Thyroid gland (tissue), 4 donors: ENCODE results near the gene DLL1.
"Not testable (repeated sequence)": the region's sequence is repeated elsewhere in the genome, so short reads cannot be mapped to it uniquely, and the experiment has no call there.

ENCODE experiments used
- POLR2A ChIP-seq, 2 donors: fragments of 450-650 bp; IDR thresholded peaks; one replicate each; pipeline ENCODE4 v1.6.1; 2017; ENCODE audit warnings: antibody characterized with exemption in 2 of 2, mild to moderate bottlenecking in 2 of 2, moderate library complexity in 1 of 2
- TF ChIP-seq, protein P1 (sequence below), 6 experiments: fragments of 200-600 bp in 3 of 6; fragments of 450-650 bp in 3 of 6; sonication (generic) in 3 of 6; IDR thresholded peaks; one replicate each; pipeline ENCODE4 v1.5.1; 2016 to 2019; ENCODE audit warnings: antibody characterized with exemption in 6 of 6, mild to moderate bottlenecking in 2 of 6, inconsistent platforms in 1 of 6, moderate library complexity in 1 of 6

DNA sequence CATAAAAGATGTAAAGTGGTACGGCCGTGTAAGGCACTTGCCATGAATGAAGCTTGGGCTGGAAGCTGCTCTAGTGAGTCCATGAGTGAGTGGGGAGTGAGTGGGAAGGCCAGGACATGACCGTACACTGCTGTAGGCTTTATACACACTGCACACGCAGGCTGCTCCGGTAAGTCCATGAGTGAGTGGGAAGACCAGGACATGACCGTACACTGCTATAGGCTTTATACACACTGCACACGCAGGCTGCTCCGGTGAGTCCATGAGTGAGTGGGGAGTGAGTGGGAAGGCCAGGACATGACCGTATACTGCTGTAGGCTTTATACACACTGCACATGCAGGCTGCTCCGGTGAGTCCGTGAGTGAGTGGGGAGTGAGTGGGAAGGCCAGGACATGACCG is 26.2 kb downstream of the DLL1 start:
- TF ChIP-seq POLR2A (IDR thresholded peaks at IDR 0.05): not testable (repeated sequence)
- TF ChIP-seq, protein P1, sequence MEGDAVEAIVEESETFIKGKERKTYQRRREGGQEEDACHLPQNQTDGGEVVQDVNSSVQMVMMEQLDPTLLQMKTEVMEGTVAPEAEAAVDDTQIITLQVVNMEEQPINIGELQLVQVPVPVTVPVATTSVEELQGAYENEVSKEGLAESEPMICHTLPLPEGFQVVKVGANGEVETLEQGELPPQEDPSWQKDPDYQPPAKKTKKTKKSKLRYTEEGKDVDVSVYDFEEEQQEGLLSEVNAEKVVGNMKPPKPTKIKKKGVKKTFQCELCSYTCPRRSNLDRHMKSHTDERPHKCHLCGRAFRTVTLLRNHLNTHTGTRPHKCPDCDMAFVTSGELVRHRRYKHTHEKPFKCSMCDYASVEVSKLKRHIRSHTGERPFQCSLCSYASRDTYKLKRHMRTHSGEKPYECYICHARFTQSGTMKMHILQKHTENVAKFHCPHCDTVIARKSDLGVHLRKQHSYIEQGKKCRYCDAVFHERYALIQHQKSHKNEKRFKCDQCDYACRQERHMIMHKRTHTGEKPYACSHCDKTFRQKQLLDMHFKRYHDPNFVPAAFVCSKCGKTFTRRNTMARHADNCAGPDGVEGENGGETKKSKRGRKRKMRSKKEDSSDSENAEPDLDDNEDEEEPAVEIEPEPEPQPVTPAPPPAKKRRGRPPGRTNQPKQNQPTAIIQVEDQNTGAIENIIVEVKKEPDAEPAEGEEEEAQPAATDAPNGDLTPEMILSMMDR (IDR thresholded peaks at IDR 0.05): not testable (repeated sequence)
